ENCODE results near the gene PCBD1.

PCBD1 gene

GRCh38 chr10:70845816-70846215 is 42.5 kb downstream of the PCBD1 start:
- no peak overlapping the region for H4K5ac ChIP-seq (ENCODE audit: low read length)
- no peak overlapping the region for H3K9ac ChIP-seq (ENCODE audit: low read length)
- H3K4me1 ChIP-seq (ENCODE audit: control insufficient read depth, low read depth, low read length): no peaks in the 10 kb centered on the region
- no peak overlapping the region for H3K27ac ChIP-seq (ENCODE audit: low read depth, low read length)
- no peak overlapping the region for H2BK15ac ChIP-seq (replicated peaks; ENCODE audit: low read depth)
- no peak overlapping the region for H2BK120ac ChIP-seq (ENCODE audit: low read depth, low read length)
- H3K23ac ChIP-seq (ENCODE audit: low read length): no peak overlapping the region
- H2BK5ac ChIP-seq (ENCODE audit: low read length): no peak overlapping the region
- H3K4me3 ChIP-seq (ENCODE audit: low read length): no peak overlapping the region
- H3K79me2 ChIP-seq (ENCODE audit: control insufficient read depth, insufficient read depth, low read length): peaks cover 8% of the 10 kb centered on the region
- no peaks in the 10 kb centered on the region for H3K27me3 ChIP-seq (ENCODE audit: insufficient read depth, low read length, poor library complexity)
- no peak overlapping the region for H3K18ac ChIP-seq (ENCODE audit: low read length)
- no peak for DNase-seq
- WGBS (ENCODE audit: extremely low coverage, insufficient coverage, low lambda C conversion rate): no CpG with 5 or more reads among the region's 1 CpG
- no peak overlapping the region for H2AK5ac ChIP-seq (ENCODE audit: low read length)
- no peaks in the 10 kb centered on the region for H3K36me3 ChIP-seq (ENCODE audit: control insufficient read depth, insufficient read depth, low read length)
- H4K8ac ChIP-seq (ENCODE audit: low read depth, low read length): no peak overlapping the region
- peaks cover 14% of the 10 kb centered on the region for H3K79me1 ChIP-seq (ENCODE audit: low read length)
- H3K4me2 ChIP-seq (ENCODE audit: low read length): no peak overlapping the region
- no peak overlapping the region for H3K4ac ChIP-seq (ENCODE audit: low read depth, low read length)
- no peak overlapping the region for H3K56ac ChIP-seq (ENCODE audit: low read length)

DNA sequence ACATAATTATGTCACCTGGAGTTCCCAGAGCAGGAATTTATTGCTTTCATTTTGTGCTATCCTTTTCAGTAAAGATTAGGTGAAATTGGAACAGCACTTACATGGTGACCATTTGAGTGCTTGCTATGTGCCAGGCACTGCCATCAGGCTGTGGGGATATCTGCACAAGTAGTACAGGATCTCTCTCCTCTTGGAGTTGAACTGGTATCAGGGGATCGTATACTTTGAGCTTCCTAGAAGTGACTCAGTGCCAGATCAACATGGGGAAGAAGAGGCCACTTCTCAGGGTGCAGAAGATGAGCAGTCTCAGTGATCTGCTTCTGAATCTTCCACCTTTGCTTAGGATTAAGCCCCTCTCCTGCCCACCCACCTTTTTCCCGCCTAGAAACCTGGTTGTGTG is 43.1 kb downstream of the PCBD1 start:
- no CpG with 5 or more reads among the region's 2 CpGs for WGBS (ENCODE audit: extremely low coverage, insufficient coverage, low lambda C conversion rate)
- H3K79me1 ChIP-seq (ENCODE audit: low read length): peaks cover 15% of the 10 kb centered on the region
- no peak overlapping the region for H3K23ac ChIP-seq (ENCODE audit: low read length)
- H3K4me3 ChIP-seq (ENCODE audit: low read length): no peak overlapping the region
- H3K4me1 ChIP-seq (ENCODE audit: control insufficient read depth, low read depth, low read length): no peaks in the 10 kb centered on the region
- H4K5ac ChIP-seq (ENCODE audit: low read length): no peak overlapping the region
- no peak overlapping the region for H3K4me2 ChIP-seq (ENCODE audit: low read length)
- H2AK5ac ChIP-seq (ENCODE audit: low read length): no peak overlapping the region
- DNase-seq: no peak
- H3K9ac ChIP-seq (ENCODE audit: low read length): no peak overlapping the region
- no peak overlapping the region for H4K8ac ChIP-seq (ENCODE audit: low read depth, low read length)
- H3K27me3 ChIP-seq (ENCODE audit: insufficient read depth, low read length, poor library complexity): no peaks in the 10 kb centered on the region
- H2BK15ac ChIP-seq (replicated peaks; ENCODE audit: low read depth): no peak overlapping the region
- H3K79me2 ChIP-seq (ENCODE audit: control insufficient read depth, insufficient read depth, low read length): peaks cover 9% of the 10 kb centered on the region
- no peak overlapping the region for H3K4ac ChIP-seq (ENCODE audit: low read depth, low read length)
- no peak overlapping the region for H3K18ac ChIP-seq (ENCODE audit: low read length)
- no peak overlapping the region for H3K56ac ChIP-seq (ENCODE audit: low read length)
- no peaks in the 10 kb centered on the region for H3K36me3 ChIP-seq (ENCODE audit: control insufficient read depth, insufficient read depth, low read length)
- H3K27ac ChIP-seq (ENCODE audit: low read depth, low read length): no peak overlapping the region
- no peak overlapping the region for H2BK5ac ChIP-seq (ENCODE audit: low read length)
- H2BK120ac ChIP-seq (ENCODE audit: low read depth, low read length): no peak overlapping the region

- no CpG with 5 or more reads among the region's 2 CpGs for WGBS (ENCODE audit: extremely low coverage, insufficient coverage, low lambda C conversion rate)
- Histone ChIP-seq H2BK15ac (replicated peaks; ENCODE audit: low read depth) (no peak overlapping the region), H3K4me1 (ENCODE audit: control insufficient read depth, low read depth, low read length) (no peaks in the 10 kb centered on the region), H4K8ac (ENCODE audit: low read depth, low read length) (no peak overlapping the region), H3K18ac (ENCODE audit: low read length) (no peak overlapping the region), H4K5ac (ENCODE audit: low read length) (no peak overlapping the region), H3K79me2 (ENCODE audit: control insufficient read depth, insufficient read depth, low read length) (peaks cover 12% of the 10 kb centered on the region), H3K79me1 (ENCODE audit: low read length) (peaks cover 17% of the 10 kb centered on the region), H3K27ac (ENCODE audit: low read depth, low read length) (no peak overlapping the region), H2AK5ac (ENCODE audit: low read length) (no peak overlapping the region), H2BK120ac (ENCODE audit: low read depth, low read length) (no peak overlapping the region), H3K4ac (ENCODE audit: low read depth, low read length) (no peak overlapping the region), H3K23ac (ENCODE audit: low read length) (no peak overlapping the region), H3K4me3 (ENCODE audit: low read length) (no peak overlapping the region), H2BK5ac (ENCODE audit: low read length) (no peak overlapping the region), H3K9ac (ENCODE audit: low read length) (no peak overlapping the region), H3K27me3 (ENCODE audit: insufficient read depth, low read length, poor library complexity) (no peaks in the 10 kb centered on the region), H3K4me2 (ENCODE audit: low read length) (no peak overlapping the region), H3K56ac (ENCODE audit: low read length) (no peak overlapping the region), H3K36me3 (ENCODE audit: control insufficient read depth, insufficient read depth, low read length) (no peaks in the 10 kb centered on the region)
- DNase-seq: no peak
Observed at GRCh38 chr10:70843776-70844489, 44.4 kb downstream of the PCBD1 start.

DNA sequence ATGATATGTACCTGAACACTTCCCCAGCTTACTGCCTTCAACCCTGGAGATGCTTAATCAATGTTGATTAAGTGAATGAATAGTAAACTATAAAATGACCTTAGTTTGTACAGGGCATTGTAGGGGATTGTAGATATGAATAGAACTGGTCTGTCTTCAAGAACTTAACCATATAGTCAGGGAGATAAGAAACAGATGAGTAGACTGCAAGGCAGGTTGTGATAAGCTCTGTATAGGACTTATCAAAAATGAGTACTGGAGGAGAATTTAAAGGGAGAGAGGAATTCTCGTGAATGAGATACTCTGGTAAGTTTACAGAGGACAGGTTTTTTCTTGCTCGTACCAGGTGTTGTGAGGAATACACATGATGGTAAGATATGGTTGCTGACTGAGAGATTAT is 45.0 kb downstream of the PCBD1 start:
- Histone ChIP-seq H2AK5ac (ENCODE audit: low read length) (no peak overlapping the region), H3K27me3 (ENCODE audit: insufficient read depth, low read length, poor library complexity) (no peaks in the 10 kb centered on the region), H3K79me2 (ENCODE audit: control insufficient read depth, insufficient read depth, low read length) (peaks cover 12% of the 10 kb centered on the region), H3K18ac (ENCODE audit: low read length) (no peak overlapping the region), H2BK5ac (ENCODE audit: low read length) (no peak overlapping the region), H3K9ac (ENCODE audit: low read length) (no peak overlapping the region), H3K27ac (ENCODE audit: low read depth, low read length) (no peak overlapping the region), H4K8ac (ENCODE audit: low read depth, low read length) (no peak overlapping the region), H3K79me1 (ENCODE audit: low read length) (peaks cover 19% of the 10 kb centered on the region), H3K4me1 (ENCODE audit: control insufficient read depth, low read depth, low read length) (no peaks in the 10 kb centered on the region), H3K36me3 (ENCODE audit: control insufficient read depth, insufficient read depth, low read length) (no peaks in the 10 kb centered on the region), H3K4me2 (ENCODE audit: low read length) (no peak overlapping the region), H3K56ac (ENCODE audit: low read length) (no peak overlapping the region), H3K4me3 (ENCODE audit: low read length) (no peak overlapping the region), H2BK120ac (ENCODE audit: low read depth, low read length) (no peak overlapping the region), H2BK15ac (replicated peaks; ENCODE audit: low read depth) (no peak overlapping the region), H4K5ac (ENCODE audit: low read length) (no peak overlapping the region), H3K4ac (ENCODE audit: low read depth, low read length) (no peak overlapping the region), H3K23ac (ENCODE audit: low read length) (no peak overlapping the region)
- DNase-seq: no peak
- WGBS (ENCODE audit: extremely low coverage, insufficient coverage, low lambda C conversion rate): no CpG with 5 or more reads among the region's 2 CpGs

DNA sequence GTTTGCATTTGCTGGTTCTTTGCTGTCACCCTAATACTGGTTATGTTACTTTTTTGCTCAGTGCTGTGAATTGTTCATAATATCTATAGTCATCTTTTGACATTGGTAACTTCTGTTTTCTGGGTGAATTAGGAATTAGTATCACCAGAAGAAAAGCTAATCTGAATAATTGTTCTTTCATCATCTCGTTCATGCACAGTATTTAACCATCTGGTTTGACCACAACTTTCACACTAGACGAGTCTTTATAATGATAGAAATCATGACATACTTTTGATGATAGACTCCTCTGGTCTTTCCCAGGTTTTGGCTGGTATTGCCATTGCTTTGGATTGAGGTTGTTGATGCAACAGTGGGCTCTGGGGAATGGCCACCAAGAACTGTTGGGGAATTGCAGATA is 47.5 kb downstream of the PCBD1 start:
- H3K79me1 ChIP-seq (ENCODE audit: low read length): peaks cover 23% of the 10 kb centered on the region
- H3K4me3 ChIP-seq (ENCODE audit: low read length): no peak overlapping the region
- no peaks in the 10 kb centered on the region for H3K36me3 ChIP-seq (ENCODE audit: control insufficient read depth, insufficient read depth, low read length)
- WGBS (ENCODE audit: extremely low coverage, insufficient coverage, low lambda C conversion rate): no CpG with 5 or more reads among the region's 2 CpGs
- no peaks in the 10 kb centered on the region for H3K4me1 ChIP-seq (ENCODE audit: control insufficient read depth, low read depth, low read length)
- no peak overlapping the region for H3K23ac ChIP-seq (ENCODE audit: low read length)
- H3K79me2 ChIP-seq (ENCODE audit: control insufficient read depth, insufficient read depth, low read length): peaks cover 18% of the 10 kb centered on the region
- H3K27me3 ChIP-seq (ENCODE audit: insufficient read depth, low read length, poor library complexity): no peaks in the 10 kb centered on the region
- no peak overlapping the region for H2BK15ac ChIP-seq (replicated peaks; ENCODE audit: low read depth)
- H3K4me2 ChIP-seq (ENCODE audit: low read length): no peak overlapping the region
- H2BK120ac ChIP-seq (ENCODE audit: low read depth, low read length): no peak overlapping the region
- H2AK5ac ChIP-seq (ENCODE audit: low read length): no peak overlapping the region
- no peak overlapping the region for H3K56ac ChIP-seq (ENCODE audit: low read length)
- H4K8ac ChIP-seq (ENCODE audit: low read depth, low read length): no peak overlapping the region
- no peak for DNase-seq
- no peak overlapping the region for H3K27ac ChIP-seq (ENCODE audit: low read depth, low read length)
- no peak overlapping the region for H3K9ac ChIP-seq (ENCODE audit: low read length)
- no peak overlapping the region for H3K4ac ChIP-seq (ENCODE audit: low read depth, low read length)
- H4K5ac ChIP-seq (ENCODE audit: low read length): no peak overlapping the region
- no peak overlapping the region for H3K18ac ChIP-seq (ENCODE audit: low read length)
- no peak overlapping the region for H2BK5ac ChIP-seq (ENCODE audit: low read length)

DNA sequence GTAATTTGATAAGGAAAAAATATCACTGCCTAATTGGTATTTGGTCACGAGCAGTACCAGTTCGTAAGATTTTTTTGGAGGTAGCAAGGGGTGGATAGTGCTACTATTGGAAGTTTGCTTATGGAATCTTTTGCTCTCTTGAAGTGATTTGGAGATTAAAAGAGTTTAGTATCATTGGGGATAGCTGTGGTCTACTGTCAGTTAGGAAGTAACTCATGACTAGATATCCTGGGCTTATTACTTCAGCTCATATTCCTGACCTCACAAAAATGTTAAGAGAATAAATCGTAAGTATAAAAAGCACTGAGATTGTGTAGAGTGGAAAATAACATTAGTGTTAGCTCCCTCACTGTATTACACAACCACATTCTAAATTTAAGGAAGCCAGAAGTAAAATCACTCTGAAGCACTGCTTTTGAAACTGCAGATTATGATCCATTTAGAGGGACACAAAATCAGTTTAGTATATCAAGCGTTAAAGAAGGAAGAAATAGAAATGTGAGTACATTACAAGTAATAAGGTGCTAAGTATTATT is 50.0 kb downstream of the PCBD1 start:
- no peak overlapping the region for H3K23ac ChIP-seq (ENCODE audit: low read length)
- H3K4me1 ChIP-seq (ENCODE audit: control insufficient read depth, low read depth, low read length): no peaks in the 10 kb centered on the region
- H3K36me3 ChIP-seq (ENCODE audit: control insufficient read depth, insufficient read depth, low read length): no peaks in the 10 kb centered on the region
- H3K4me2 ChIP-seq (ENCODE audit: low read length): no peak overlapping the region
- no CpG with 5 or more reads among the region's 4 CpGs for whole genome bisulfite sequencing (ENCODE audit: extremely low coverage, insufficient coverage, low lambda C conversion rate)
- no peak overlapping the region for H3K27ac ChIP-seq (ENCODE audit: low read depth, low read length)
- no peak overlapping the region for H2BK15ac ChIP-seq (replicated peaks; ENCODE audit: low read depth)
- H2AK5ac ChIP-seq (ENCODE audit: low read length): no peak overlapping the region
- H3K27me3 ChIP-seq (ENCODE audit: insufficient read depth, low read length, poor library complexity): no peaks in the 10 kb centered on the region
- H3K9ac ChIP-seq (ENCODE audit: low read length): no peak overlapping the region
- H3K79me2 ChIP-seq (ENCODE audit: control insufficient read depth, insufficient read depth, low read length): peaks cover 32% of the 10 kb centered on the region
- H3K4ac ChIP-seq (ENCODE audit: low read depth, low read length): no peak overlapping the region
- H2BK120ac ChIP-seq (ENCODE audit: low read depth, low read length): no peak overlapping the region
- no peak overlapping the region for H4K8ac ChIP-seq (ENCODE audit: low read depth, low read length)
- no peak overlapping the region for H4K5ac ChIP-seq (ENCODE audit: low read length)
- DNase-seq: no peak
- no peak overlapping the region for H2BK5ac ChIP-seq (ENCODE audit: low read length)
- H3K4me3 ChIP-seq (ENCODE audit: low read length): no peak overlapping the region
- H3K79me1 ChIP-seq (ENCODE audit: low read length): peaks cover 32% of the 10 kb centered on the region
- H3K18ac ChIP-seq (ENCODE audit: low read length): no peak overlapping the region
- H3K56ac ChIP-seq (ENCODE audit: low read length): no peak overlapping the region

Data from mesendoderm (in vitro differentiated cells).